GM18505 (cell line): Measurements from ENCODE around the gene SYT8.
"Not testable (repeated sequence)": the region's sequence is repeated elsewhere in the genome, so short reads cannot be mapped to it uniquely, and the experiment has no call there.

Experiments used
- ATAC-seq: cut with Tn5 transposase; IDR thresholded peaks from one replicate; pipeline ENCODE4 v1.9.1; 2021; ENCODE audit not compliant: unreplicated experiment
- POLR2A ChIP-seq: IDR thresholded peaks from 4 replicates; pipeline ENCODE4 v1.6.1; 2011; ENCODE audit warnings: borderline replicate concordance; ENCODE audit not compliant: insufficient read depth, insufficient read length; ENCODE audit errors: extremely low read depth

SYT8 gene

GRCh38 chr11:1807264-1807995 lies 27.4 kb upstream of the SYT8 start:
- ATAC-seq = no peak
- no peak for TF ChIP-seq POLR2A

DNA sequence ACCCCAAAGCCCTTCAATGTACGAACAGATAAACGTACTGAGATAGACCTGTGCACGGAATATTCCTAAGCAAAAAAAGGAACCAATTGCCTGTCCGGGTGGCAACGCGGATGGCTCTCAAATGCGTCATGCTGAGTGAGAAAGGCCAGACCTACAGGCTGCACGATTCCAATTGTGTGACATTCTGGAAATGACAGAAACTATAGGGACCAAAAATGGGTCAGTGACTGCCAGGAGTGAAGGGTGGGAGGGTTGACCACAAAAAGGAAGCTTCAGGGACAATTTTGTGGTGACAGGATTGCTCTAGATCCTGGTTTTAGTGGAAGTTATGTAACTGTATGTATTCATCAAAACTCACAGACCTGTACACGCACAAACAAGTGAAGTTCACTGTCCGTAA lies 24.0 kb upstream of the SYT8 start:
- no peak for ATAC-seq
- no peak for TF ChIP-seq POLR2A

GRCh38 chr11:1812274-1812673 lies 22.5 kb upstream of the SYT8 start:
- ATAC-seq = no peak
- TF ChIP-seq POLR2A = no peak

- no peak for TF ChIP-seq POLR2A
- ATAC-seq = no peak
Observed at GRCh38 chr11:1812801-1813200, 22.0 kb upstream of the SYT8 start.

DNA sequence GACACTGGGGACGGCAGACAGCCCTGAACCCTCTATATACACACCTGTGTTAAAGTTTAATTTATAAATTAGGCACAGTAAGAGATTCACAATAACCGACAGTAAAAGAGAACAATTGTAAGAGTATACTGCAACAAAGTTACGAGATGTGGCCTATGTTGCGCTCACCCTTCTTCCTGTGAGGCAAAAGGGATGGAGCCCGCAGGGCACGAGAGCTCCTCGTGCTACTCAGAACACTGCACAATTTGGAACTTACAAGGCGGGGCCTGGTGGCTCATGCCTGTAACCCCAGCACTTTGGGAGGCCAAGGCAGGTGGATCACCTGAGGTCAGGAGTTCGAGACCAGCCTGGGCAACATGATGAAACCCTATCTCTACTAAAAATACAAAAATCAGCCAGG lies 21.4 kb upstream of the SYT8 start:
- ATAC-seq = not testable (repeated sequence)

DNA sequence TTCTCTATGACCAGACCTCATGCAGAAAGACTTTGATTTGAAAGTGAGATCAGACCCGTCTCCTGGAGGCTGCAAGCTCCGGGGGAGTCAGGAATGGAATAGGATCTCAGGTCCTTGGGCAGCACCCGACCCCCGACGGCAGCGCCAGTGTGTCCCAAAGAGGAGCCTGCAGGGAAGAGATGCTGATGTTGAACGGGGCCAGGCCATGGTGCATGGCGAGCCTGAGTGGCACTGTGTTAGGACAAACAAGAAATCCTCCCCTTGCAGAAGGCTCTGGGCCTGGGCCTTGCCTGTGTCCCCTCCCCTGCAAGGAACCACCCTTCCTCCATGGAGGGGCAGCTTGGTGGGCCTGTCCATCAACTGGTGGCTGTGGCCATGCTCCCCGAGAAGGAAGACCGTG lies 20.1 kb upstream of the SYT8 start:
- no peak for TF ChIP-seq POLR2A
- ATAC-seq = no peak

GRCh38 chr11:1815311-1815710 lies 19.5 kb upstream of the SYT8 start:
- TF ChIP-seq POLR2A = no peak
- ATAC-seq = no peak

DNA sequence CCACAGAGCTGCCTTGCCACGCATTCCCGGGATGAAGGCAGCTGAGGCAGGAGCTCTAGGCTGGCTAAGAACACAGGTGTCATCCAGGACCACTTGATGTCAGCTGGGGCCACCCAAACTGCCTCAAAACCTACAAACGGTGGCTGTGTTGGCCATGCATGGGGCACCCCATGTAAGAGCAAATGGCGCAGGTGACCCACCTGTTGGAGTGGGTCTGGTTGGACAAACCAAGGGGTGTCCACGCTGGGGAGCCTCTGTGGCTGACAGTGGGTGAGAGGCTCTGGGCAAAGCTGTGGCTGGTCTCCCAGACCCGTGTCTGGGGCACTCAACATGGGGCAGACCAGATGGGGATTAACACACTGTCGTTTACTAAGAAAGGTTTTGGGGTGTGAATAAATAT lies 19.0 kb upstream of the SYT8 start:
- ATAC-seq = no peak
- no peak for TF ChIP-seq POLR2A

- TF ChIP-seq POLR2A = no peak
- ATAC-seq = no peak
Observed at GRCh38 chr11:1817000-1817399, 17.8 kb upstream of the SYT8 start.

GRCh38 chr11:1817511-1817910 lies 17.3 kb upstream of the SYT8 start:
- no peak for ATAC-seq
- no peak for TF ChIP-seq POLR2A

DNA sequence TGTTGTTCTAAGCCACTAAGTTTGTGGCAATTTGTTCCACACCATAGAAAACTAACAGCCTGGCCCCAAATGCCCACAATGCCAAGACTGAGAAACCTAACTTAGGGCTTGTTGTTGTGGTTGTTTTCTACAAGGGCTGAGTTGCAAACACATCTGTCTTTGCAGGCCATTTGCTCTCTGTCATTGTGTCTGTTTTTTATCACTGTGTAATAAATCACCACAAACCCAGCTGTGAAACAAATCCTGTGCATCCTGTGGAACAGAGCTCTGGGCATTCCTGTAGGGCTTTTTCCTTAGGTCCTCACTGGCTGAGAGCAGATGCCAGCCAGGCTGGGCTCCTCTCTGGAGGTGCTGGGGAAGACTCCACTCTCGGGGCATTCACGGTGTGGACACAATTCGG lies 15.7 kb upstream of the SYT8 start:
- no peak for TF ChIP-seq POLR2A
- ATAC-seq = no peak

GRCh38 chr11:1820463-1821325 lies 14.1 kb upstream of the SYT8 start:
- TF ChIP-seq POLR2A = no peak
- no peak for ATAC-seq

DNA sequence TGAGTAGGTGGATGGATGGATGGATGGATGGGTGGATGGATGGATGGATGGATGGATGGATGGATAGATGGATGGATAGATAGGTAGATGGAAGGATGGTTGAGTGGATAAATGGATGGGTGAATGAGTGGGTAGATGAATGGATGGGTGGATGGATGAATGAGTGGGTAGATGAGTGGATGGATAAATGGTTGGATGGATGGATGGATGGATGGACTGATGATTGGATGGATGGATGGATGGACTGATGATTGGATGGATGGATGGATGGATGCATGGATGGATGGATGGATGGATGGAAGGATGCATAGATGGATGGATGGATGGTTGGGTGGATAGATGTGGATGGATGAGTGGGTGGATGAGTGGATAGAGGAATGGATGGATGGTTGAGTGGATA lies 13.2 kb upstream of the SYT8 start:
- no peak for ATAC-seq
- no peak for TF ChIP-seq POLR2A
